Measurements from ENCODE around the gene SIRPA. TPM values are rescaled to one million over a fixed set of nuclear protein-coding genes. Genes with fewer than 3 reads are reported as not detected.

The SIRPA gene
- total and polyA plus RNA-seq, 2 of the 8 experiments (the other 6 are each of a cell fraction or from before 2014, with no cell fraction given), result 3.9 to 4.3 TPM

- Histone ChIP-seq H4K5ac (ENCODE audit: insufficient read length, low read depth, low read length) (no peak overlapping the region), H3K23me2 (ENCODE audit: low read depth, low read length) (peaks cover 14% of the 10 kb centered on the region; the same call in 1 of the 2 replicates), H3K4me3 (ENCODE audit: extremely low read depth in 1 of 4, insufficient read depth in 2 of 4, low read depth in 3 of 4, low read length in 4 of 4) (no peak overlapping the region), H3K4me1 (replicated peaks in 1 of 4; ENCODE audit: control insufficient read depth in 3 of 4, insufficient read depth in 4 of 4, low read length in 3 of 4) (peaks cover 3 to 23% (median 11%) of the 10 kb centered on the region in 4 experiments), H3K79me2 (ENCODE audit: control insufficient read depth in 1 of 2, insufficient read depth in 2 of 2, low read length in 2 of 2) (no peaks in the 10 kb centered on the region), H3K9me3 (ENCODE audit: insufficient read depth in 2 of 2, low read depth in 1 of 2, low read length in 1 of 2) (no peaks in the 10 kb centered on the region), H3K36me3 (ENCODE audit: control insufficient read depth in 2 of 4, insufficient read depth in 4 of 4, low read length in 3 of 4) (no peaks in the 10 kb centered on the region), H3K27me3 (replicated peaks in 1 of 4; ENCODE audit: control insufficient read depth in 3 of 4, extremely low read depth in 1 of 4, insufficient read depth in 3 of 4, low read length in 3 of 4) (peaks cover 5 to 30% (median 27%) of the 10 kb centered on the region in 4 experiments), H3K23ac (ENCODE audit: insufficient read length) (no peak overlapping the region), H2BK5ac (ENCODE audit: low read depth, low read length) (no peak overlapping the region), H3K18ac (ENCODE audit: extremely low read depth, low read length) (no peak overlapping the region), H3K79me1 (ENCODE audit: low read depth, low read length) (no peaks in the 10 kb centered on the region), H4K20me1 (replicated peaks in 1 of 2; ENCODE audit: control insufficient read depth in 1 of 2, insufficient read depth in 2 of 2, low read length in 2 of 2) (peaks cover 2 to 10% of the 10 kb centered on the region in 2 experiments), H3K9ac (replicated peaks in 1 of 4; ENCODE audit: extremely low read depth in 1 of 4, low read depth in 3 of 4, low read length in 3 of 4) (no peak overlapping the region), H2BK15ac (ENCODE audit: low read length) (no peak overlapping the region), H4K91ac (replicated peaks; ENCODE audit: insufficient read length, low read length) (no peak overlapping the region), H3K27ac (ENCODE audit: low read depth, low read length) (no peak overlapping the region), H2BK120ac (replicated peaks; ENCODE audit: low read depth, low read length) (no peak overlapping the region), H2AFZ (ENCODE audit: low read length) (no peak overlapping the region), H2BK12ac (ENCODE audit: low read depth, low read length) (no peak overlapping the region), H3K4ac (replicated peaks; ENCODE audit: insufficient read length, low read depth, low read length) (no peak overlapping the region), H3K14ac (ENCODE audit: insufficient read length) (no peak overlapping the region), H3K4me2 (ENCODE audit: insufficient read depth in 1 of 2, low read depth in 2 of 2, low read length in 2 of 2) (no peak overlapping the region), H2AK5ac (ENCODE audit: low read depth, low read length) (no peak overlapping the region), H2BK20ac (ENCODE audit: low read length) (no peak overlapping the region), H4K8ac (ENCODE audit: extremely low read depth, insufficient read depth, low read length) (no peak overlapping the region), H3K56ac (replicated peaks; ENCODE audit: insufficient read length, low read depth, low read length) (no peak overlapping the region)
- no peak for DNase-seq (ENCODE audit: low read depth in 1 of 2, low spot score in 2 of 2)
- ChIA-PET CTCF (ENCODE audit: partially characterized antibody) (interaction anchor here (3.0 kb wide), 1 partner anchor 67 kb away, joined by 14 read pairs; no protein-coding TSS in a partner anchor), POLR2A (ENCODE audit: partially characterized antibody) (no interaction called here)
- no peak for TF ChIP-seq SP4 (IDR thresholded peaks at IDR 0.05; ENCODE audit: low read length)
- no peak for FAIRE-seq
- WGBS, 2 experiments (ENCODE audit: extremely low coverage in 1 of 2, insufficient coverage in 1 of 2, insufficient read length in 1 of 2, insufficient replicate concordance in 2 of 2, low coverage in 1 of 2, low lambda C conversion rate in 2 of 2, missing lambda C conversion rate in 1 of 2), result 90% methylated on average over 11 of the region's 11 CpGs; no CpG with 5 or more reads in 1 of the 2 experiments
These were observed 2.8 kb downstream of the SIRPA start for GRCh38 chr20:1897965-1898464.
